HG03039 (cell line): ENCODE data around the gene REPS1.
"Not testable (repeated sequence)": the region's sequence is repeated elsewhere in the genome, so short reads cannot be mapped to it uniquely, and the experiment has no call there.

ENCODE experiments used
- ATAC-seq: cut with Tn5 transposase; IDR thresholded peaks from one replicate; pipeline ENCODE4 v1.9.1; 2021; ENCODE audit warnings: mild to moderate bottlenecking, moderate library complexity; ENCODE audit not compliant: unreplicated experiment

REPS1 gene

GRCh38 chr6:138943089-138943625 is 44.9 kb downstream of the REPS1 start:
- ATAC-seq: no peak

GRCh38 chr6:138936873-138937272 is 51.2 kb downstream of the REPS1 start:
- ATAC-seq: not testable (repeated sequence)

- no peak for ATAC-seq
Observed at GRCh38 chr6:138931660-138932059, 56.4 kb downstream of the REPS1 start.

- no peak for ATAC-seq
Observed at GRCh38 chr6:138926579-138926978, 61.5 kb downstream of the REPS1 start.

- no peak for ATAC-seq
Observed at GRCh38 chr6:138925806-138926205, 62.2 kb downstream of the REPS1 start.

- ATAC-seq: no peak
Observed at GRCh38 chr6:138923561-138923960, 64.5 kb downstream of the REPS1 start.

- no peak for ATAC-seq
Observed at GRCh38 chr6:138920906-138921305, 67.1 kb downstream of the REPS1 start.

GRCh38 chr6:138914701-138915100 is 73.4 kb downstream of the REPS1 start:
- no peak for ATAC-seq

- ATAC-seq: no peak
Observed at GRCh38 chr6:138912308-138912707, 75.7 kb downstream of the REPS1 start.

- ATAC-seq: no peak
Observed at GRCh38 chr6:138909975-138910374, 78.1 kb downstream of the REPS1 start.

- ATAC-seq: no peak
Observed at GRCh38 chr6:138909511-138909910, 78.5 kb downstream of the REPS1 start.

- ATAC-seq: no peak
Observed at GRCh38 chr6:138907167-138907566, 80.9 kb downstream of the REPS1 start.

- no peak for ATAC-seq
Observed at GRCh38 chr6:138897031-138897430, 91.0 kb downstream of the REPS1 start.

- no peak for ATAC-seq
Observed at GRCh38 chr6:138896104-138896756, 91.8 kb downstream of the REPS1 start.

GRCh38 chr6:138891255-138891986 is 96.6 kb downstream of the REPS1 start:
- ATAC-seq: no peak

- ATAC-seq: no peak
Observed at GRCh38 chr6:138885156-138885819, 102.8 kb downstream of the REPS1 start.

GRCh38 chr6:138882369-138883017 is 105.6 kb downstream of the REPS1 start:
- peak; percentile 75 for ATAC-seq

- ATAC-seq: no peak
Observed at GRCh38 chr6:138873191-138873590, 114.9 kb downstream of the REPS1 start.

GRCh38 chr6:138869398-138869797 is 118.7 kb downstream of the REPS1 start:
- ATAC-seq: no peak

- no peak for ATAC-seq
Observed at GRCh38 chr6:138868181-138868580, 119.9 kb downstream of the REPS1 start.

- ATAC-seq: no peak
Observed at GRCh38 chr6:138865480-138866109, 122.5 kb downstream of the REPS1 start.
